Colonic mucosa (tissue), 4 donors: ENCODE measurements around the gene RNF144A. TPM values are rescaled to one million over a fixed set of nuclear protein-coding genes. Genes with fewer than 3 reads are reported as not detected.

Experiments used
- DNase-seq: peaks from one replicate; pipeline ENCODE4 v3.0.0-alpha.2; 2020
- H3K27ac ChIP-seq: fragments of 200-600 bp; one replicate; pipeline ENCODE4 v1.8.0; 2021
- H3K27me3 ChIP-seq: fragments of 200-600 bp; one replicate; pipeline ENCODE4 v1.8.0; 2021
- H3K36me3 ChIP-seq: fragments of 200-600 bp; one replicate; pipeline ENCODE4 v1.8.0; 2021
- H3K4me1 ChIP-seq: fragments of 200-600 bp; one replicate; pipeline ENCODE4 v1.8.0; 2021; ENCODE audit warnings: mild to moderate bottlenecking
- H3K4me3 ChIP-seq: fragments of 200-600 bp; one replicate; pipeline ENCODE4 v1.8.0; 2021
- H3K9ac ChIP-seq, 2 donors: one replicate each; pipeline ENCODE4 v1.7.0; 2013; ENCODE audit warnings: control low read depth in 2 of 2, low read depth in 2 of 2, low read length in 2 of 2
- H3K9me3 ChIP-seq: fragments of 200-600 bp; one replicate; pipeline ENCODE4 v1.8.0; 2021
- intact Hi-C: fragments of 100-400 bp; cut with DNase I; formaldehyde crosslinking; loops from one replicate; pipeline ENCODE4 v1.14.1; 2022
- total RNA-seq, 2 donors: library from RNA; stranded (reverse); fragmentation: NEBNext Ultra II Directional in 1 of 2; extraction: Animal tissue kit (Norgen Biotek cat#: 25700) in 1 of 2; gene quantifications; one replicate each; pipeline ENCODE4 v1.2.1, GENCODE V29; 2021
- TF ChIP-seq, protein P1 (sequence below): fragments of 200-600 bp; IDR thresholded peaks from one replicate; pipeline ENCODE4 v1.8.0; 2022; ENCODE audit warnings: antibody characterized with exemption, mild to moderate bottlenecking
- donor health status: healthy.
- donor health status: DM: no; HTN: no; CAD: no.
- donor health status: DM: no; HTN: no; CAD: no.

RNF144A gene
- total RNA-seq, 2 donors from 2014 or later: 13.9 to 22.6 TPM

DNA sequence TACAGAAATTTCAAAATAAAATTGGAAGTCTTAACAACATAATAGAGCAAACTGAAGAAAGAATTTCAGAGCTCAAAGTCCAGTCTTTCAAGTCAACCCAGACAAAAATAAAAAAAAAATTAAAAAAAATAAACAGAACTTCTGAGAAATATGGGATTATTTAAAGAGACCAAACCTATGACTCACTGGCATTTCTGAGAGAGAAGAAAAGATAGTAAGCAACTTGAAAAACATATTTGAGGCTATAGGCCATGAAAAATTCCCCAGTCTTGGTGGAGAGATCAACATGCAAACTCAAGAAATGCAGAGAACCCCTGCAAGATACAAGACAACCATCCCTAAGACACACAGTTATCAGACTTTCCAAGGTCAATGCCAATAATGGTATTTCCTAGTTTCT lies 167.4 kb downstream of the RNF144A start:
- no peaks in the 10 kb centered on the region for H3K4me1 ChIP-seq
- no peaks in the 10 kb centered on the region for H3K36me3 ChIP-seq
- H3K9me3 ChIP-seq: no peaks in the 10 kb centered on the region
- intact Hi-C loops: no loop called here
- H3K4me3 ChIP-seq: no peak overlapping the region
- H3K27ac ChIP-seq: no peak overlapping the region
- TF ChIP-seq, protein P1, sequence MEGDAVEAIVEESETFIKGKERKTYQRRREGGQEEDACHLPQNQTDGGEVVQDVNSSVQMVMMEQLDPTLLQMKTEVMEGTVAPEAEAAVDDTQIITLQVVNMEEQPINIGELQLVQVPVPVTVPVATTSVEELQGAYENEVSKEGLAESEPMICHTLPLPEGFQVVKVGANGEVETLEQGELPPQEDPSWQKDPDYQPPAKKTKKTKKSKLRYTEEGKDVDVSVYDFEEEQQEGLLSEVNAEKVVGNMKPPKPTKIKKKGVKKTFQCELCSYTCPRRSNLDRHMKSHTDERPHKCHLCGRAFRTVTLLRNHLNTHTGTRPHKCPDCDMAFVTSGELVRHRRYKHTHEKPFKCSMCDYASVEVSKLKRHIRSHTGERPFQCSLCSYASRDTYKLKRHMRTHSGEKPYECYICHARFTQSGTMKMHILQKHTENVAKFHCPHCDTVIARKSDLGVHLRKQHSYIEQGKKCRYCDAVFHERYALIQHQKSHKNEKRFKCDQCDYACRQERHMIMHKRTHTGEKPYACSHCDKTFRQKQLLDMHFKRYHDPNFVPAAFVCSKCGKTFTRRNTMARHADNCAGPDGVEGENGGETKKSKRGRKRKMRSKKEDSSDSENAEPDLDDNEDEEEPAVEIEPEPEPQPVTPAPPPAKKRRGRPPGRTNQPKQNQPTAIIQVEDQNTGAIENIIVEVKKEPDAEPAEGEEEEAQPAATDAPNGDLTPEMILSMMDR: no peak
- DNase-seq: no peak
- no peaks in the 10 kb centered on the region for H3K27me3 ChIP-seq
- no peak overlapping the region for H3K9ac ChIP-seq

DNA sequence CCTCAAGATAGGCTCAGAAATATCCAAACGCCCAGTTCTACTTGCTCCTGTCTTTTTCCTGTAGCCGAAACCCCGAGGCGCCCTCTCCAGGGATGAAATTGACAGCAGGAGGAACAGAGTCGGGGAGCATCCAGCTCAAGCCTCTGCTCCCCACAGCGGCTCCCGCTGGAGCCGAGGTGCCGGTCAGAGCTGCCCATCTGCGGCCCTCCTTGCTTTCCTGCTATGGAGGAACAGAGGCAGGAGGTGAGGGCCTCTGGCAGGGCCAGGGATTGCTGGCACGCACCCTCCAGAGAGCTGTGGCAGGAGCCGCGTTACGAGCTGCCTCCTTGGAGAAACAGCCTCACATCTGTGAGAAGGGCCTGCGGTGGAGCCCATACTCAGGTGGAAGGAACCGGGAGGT lies 172.1 kb downstream of the RNF144A start:
- Histone ChIP-seq H3K9ac (no peak overlapping the region), H3K4me1 (no peaks in the 10 kb centered on the region), H3K4me3 (no peak overlapping the region), H3K36me3 (no peaks in the 10 kb centered on the region), H3K9me3 (no peaks in the 10 kb centered on the region), H3K27ac (no peak overlapping the region), H3K27me3 (no peaks in the 10 kb centered on the region)
- intact Hi-C loops: no loop called here
- TF ChIP-seq, protein P1: no peak
- no peak for DNase-seq

DNA sequence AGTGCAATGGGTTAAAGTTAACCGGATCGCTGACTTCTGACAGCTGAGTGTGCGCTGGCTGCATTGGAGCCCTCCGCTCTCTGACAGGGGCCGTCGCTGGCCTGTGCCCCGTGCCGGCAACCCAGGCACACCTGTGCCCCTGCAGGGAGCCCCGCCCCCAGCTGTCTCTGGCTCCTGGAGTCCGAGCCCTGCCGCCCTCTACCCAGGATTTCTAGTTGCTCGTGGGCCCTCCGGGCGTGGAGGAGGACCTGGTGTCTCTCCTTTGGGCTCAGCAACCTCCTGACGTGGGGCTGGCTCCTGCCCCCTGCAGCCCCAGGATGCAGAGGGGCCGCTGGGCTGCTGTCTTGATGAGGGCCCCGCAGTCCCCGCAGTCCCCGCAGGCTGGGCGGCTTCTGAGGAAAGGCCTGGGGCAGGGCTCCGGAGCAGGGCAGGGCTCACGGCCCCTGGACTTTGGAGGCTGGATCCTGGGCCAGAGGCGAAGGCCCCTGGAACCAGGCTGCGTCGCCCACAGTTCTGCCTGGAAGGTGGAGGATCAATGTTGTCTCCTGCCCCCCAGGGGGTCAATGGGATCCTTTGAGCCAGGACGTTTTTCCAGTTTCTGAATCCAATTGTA lies 172.8 kb downstream of the RNF144A start:
- Histone ChIP-seq H3K4me3 (no peak overlapping the region), H3K9me3 (no peaks in the 10 kb centered on the region), H3K27me3 (no peaks in the 10 kb centered on the region), H3K36me3 (no peaks in the 10 kb centered on the region), H3K27ac (no peak overlapping the region), H3K9ac (no peak overlapping the region), H3K4me1 (no peaks in the 10 kb centered on the region)
- TF ChIP-seq, protein P1: no peak
- intact Hi-C loops: loop anchor here (10.0 kb wide), 1 partner anchor 585 kb away; no protein-coding TSS in a partner anchor
- no peak for DNase-seq

DNA sequence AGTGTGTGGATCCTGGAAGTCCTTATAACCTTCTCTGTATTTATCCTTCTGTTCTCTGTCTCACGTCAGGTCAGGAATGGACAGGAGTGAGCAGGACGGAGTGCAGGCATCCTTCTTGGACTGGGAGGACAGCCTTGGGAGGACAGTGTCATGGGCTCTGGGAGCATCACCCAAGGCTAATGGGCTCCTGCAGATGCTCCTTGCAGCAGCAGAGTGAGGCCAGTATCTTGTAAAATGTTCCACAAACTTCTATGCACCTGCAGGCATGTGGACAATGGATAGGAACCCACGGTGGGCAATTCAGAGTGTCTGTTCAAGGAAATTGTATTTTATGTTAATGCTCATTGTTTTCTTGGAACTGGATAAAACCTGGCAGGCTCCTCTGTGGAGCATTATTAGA lies 176.2 kb downstream of the RNF144A start:
- Histone ChIP-seq H3K27me3 (no peaks in the 10 kb centered on the region), H3K9me3 (no peaks in the 10 kb centered on the region), H3K27ac (no peak overlapping the region), H3K4me1 (no peaks in the 10 kb centered on the region), H3K4me3 (no peak overlapping the region), H3K36me3 (no peaks in the 10 kb centered on the region), H3K9ac (no peak overlapping the region)
- intact Hi-C loops: loop anchor here (10.0 kb wide), 1 partner anchor 581 kb away; no protein-coding TSS in a partner anchor
- no peak for DNase-seq
- TF ChIP-seq, protein P1: no peak

Other genes with a start within 250 kb of the RNF144A start
- gene CMPK2, start 51.5 kb upstream of the RNF144A start, total RNA-seq: 1 to 10 TPM; 2.6 to 3.6 TPM
- gene RSAD2, start 39.6 kb upstream of the RNF144A start, total RNA-seq: 1 to 10 TPM in 1 of 2 donors, under 1 TPM in 1; 0.72 to 4.7 TPM